ENCODE measurements around the gene PRKG1.

The PRKG1 gene

GRCh38 chr10:51468424-51468823 lies 394.1 kb downstream of the PRKG1 start:
- DNase-seq = no peak

GRCh38 chr10:51469686-51470085 lies 395.4 kb downstream of the PRKG1 start:
- no peak for DNase-seq

- no peak for DNase-seq
Measured at GRCh38 chr10:51471271-51471670, 397.0 kb downstream of the PRKG1 start.

- DNase-seq = no peak
Measured at GRCh38 chr10:51472154-51472553, 397.9 kb downstream of the PRKG1 start.

GRCh38 chr10:51479711-51480110 lies 405.4 kb downstream of the PRKG1 start:
- DNase-seq = no peak

- DNase-seq = no peak
Measured at GRCh38 chr10:51485668-51486067, 411.4 kb downstream of the PRKG1 start.

- no peak for DNase-seq
Measured at GRCh38 chr10:51487576-51487975, 413.3 kb downstream of the PRKG1 start.

- DNase-seq = no peak
Measured at GRCh38 chr10:51488766-51489408, 414.6 kb downstream of the PRKG1 start.

GRCh38 chr10:51498424-51498823 lies 424.1 kb downstream of the PRKG1 start:
- DNase-seq = no peak

- no peak for DNase-seq
Measured at GRCh38 chr10:51501396-51501795, 427.1 kb downstream of the PRKG1 start.

- DNase-seq = no peak
Measured at GRCh38 chr10:51502124-51502523, 427.8 kb downstream of the PRKG1 start.

- no peak for DNase-seq
Measured at GRCh38 chr10:51503378-51503777, 429.1 kb downstream of the PRKG1 start.

GRCh38 chr10:51507476-51507875 lies 433.2 kb downstream of the PRKG1 start:
- DNase-seq = no peak

- DNase-seq = no peak
Measured at GRCh38 chr10:51508156-51508555, 433.9 kb downstream of the PRKG1 start.

GRCh38 chr10:51510231-51510630 lies 435.9 kb downstream of the PRKG1 start:
- peak; percentile 49 for DNase-seq

- DNase-seq = no peak
Measured at GRCh38 chr10:51521605-51522004, 447.3 kb downstream of the PRKG1 start.

- peak; percentile 10 for DNase-seq
Measured at GRCh38 chr10:51522858-51523257, 448.6 kb downstream of the PRKG1 start.

GRCh38 chr10:51523440-51523839 lies 449.2 kb downstream of the PRKG1 start:
- peak; percentile 12 for DNase-seq

GRCh38 chr10:51524041-51524440 lies 449.8 kb downstream of the PRKG1 start:
- DNase-seq = peak; percentile 83

- no peak for DNase-seq
Measured at GRCh38 chr10:51527522-51528219, 453.4 kb downstream of the PRKG1 start.

GRCh38 chr10:51528527-51528926 lies 454.2 kb downstream of the PRKG1 start:
- DNase-seq = no peak

- no peak for DNase-seq
Measured at GRCh38 chr10:51530541-51530940, 456.3 kb downstream of the PRKG1 start.

GRCh38 chr10:51532044-51532443 lies 457.8 kb downstream of the PRKG1 start:
- no peak for DNase-seq

GRCh38 chr10:51542853-51543252 lies 468.6 kb downstream of the PRKG1 start:
- no peak for DNase-seq

- DNase-seq = no peak
Measured at GRCh38 chr10:51544933-51545332, 470.6 kb downstream of the PRKG1 start.
